HepG2 (cell line): ENCODE data around the gene SLC38A3. TPM values are rescaled to one million over a fixed set of nuclear protein-coding genes. Genes with fewer than 3 reads are reported as not detected.

Experiments
- ATAC-seq: fragments of 200-7000 bp; cut with Tn5 transposase; 3 replicates; pipeline ENCODE4 v1.9.1; 2020; ENCODE audit warnings: mild to moderate bottlenecking, moderate library complexity
- BruUV-seq: library from RNA; stranded (reverse); fragments of 400-500 nt; replicated peaks from 2 replicates; lab custom pipeline; 2021; lab: Mats Ljungman, UMichigan
- CTCF ChIA-PET: fragments of 300-600 bp; formaldehyde crosslinking; extraction: SDS; loops from one replicate; lab custom pipeline; 2021; ENCODE audit warnings: low total read pairs, inconsistent platforms, low intra/inter-chr PET ratio; lab: Yijun Ruan, JAX
- POLR2A ChIA-PET: fragments of 350-600 bp; sonication (Branson Sonifier 250); formaldehyde crosslinking; loops from one replicate; lab custom pipeline; 2020; ENCODE audit warnings: antibody characterized with exemption, inconsistent platforms; lab: Yijun Ruan, JAX
- DNase-seq: peaks from one replicate; pipeline ENCODE4 v3.0.0-alpha.2; 2015; ENCODE audit warnings: low spot score
- FAIRE-seq: peaks from 3 replicates; lab custom pipeline; 2011; peaks lifted over from hg19 to GRCh38; lab: Jason Lieb, UNC
- H2AFZ ChIP-seq: one replicate; pipeline ENCODE4 v1.6.1; 2011; ENCODE audit warnings: low read length, inconsistent platforms
- H3K27ac ChIP-seq: fragments of 300-600 bp; 3 replicates; pipeline ENCODE4 v1.8.0; 2011; ENCODE audit warnings: mixed run types, mild to moderate bottlenecking, mixed read lengths, low read length, inconsistent platforms; ENCODE audit not compliant: insufficient read depth; ENCODE audit errors: extremely low read length
- H3K27me3 ChIP-seq, 2 experiments: fragments of 200-600 bp in 1 of 2; 2 replicates in 1 of 2; 3 replicates in 1 of 2; pipeline versions ENCODE4 v1.6.0 to v1.8.0; 2011; ENCODE audit warnings: low read length in 2 of 2, mild to moderate bottlenecking in 2 of 2, moderate library complexity in 2 of 2, inconsistent platforms in 1 of 2; ENCODE audit not compliant: insufficient read depth in 2 of 2, control insufficient read depth in 1 of 2
- H3K36me3 ChIP-seq, 2 experiments: fragments of 200-600 bp in 1 of 2; replicated peaks in 1 of 2; 2 replicates in 1 of 2; 3 replicates in 1 of 2; pipeline versions ENCODE4 v1.5.1 to v1.8.0; 2011; ENCODE audit warnings: low read length in 2 of 2, inconsistent platforms in 1 of 2; ENCODE audit not compliant: insufficient read depth in 2 of 2, control insufficient read depth in 1 of 2
- H3K4me1 ChIP-seq: 2 replicates; pipeline ENCODE4 v1.5.1; 2012; ENCODE audit warnings: low read length, inconsistent platforms; ENCODE audit not compliant: insufficient read depth
- H3K4me2 ChIP-seq: 2 replicates; pipeline ENCODE4 v1.6.0; 2011; ENCODE audit warnings: low read depth, low read length, inconsistent platforms
- H3K4me3 ChIP-seq, 3 experiments: fragments of 200-600 bp in 1 of 3; sonication (generic), shearing (Covaris generic) in 1 of 3; replicated peaks in 1 of 3; 2 replicates each; pipeline ENCODE4 v1.5.1; 2011 to 2016; ENCODE audit warnings: low read length in 3 of 3, inconsistent platforms in 2 of 3, low read depth in 2 of 3, mild to moderate bottlenecking in 2 of 3, control low read depth in 1 of 3, mixed read lengths in 1 of 3; ENCODE audit not compliant: insufficient read depth in 1 of 3
- H3K79me2 ChIP-seq: one replicate; pipeline ENCODE4 v1.6.1; 2011; ENCODE audit warnings: low read length, inconsistent platforms; ENCODE audit not compliant: insufficient read depth
- H3K9ac ChIP-seq: 2 replicates; pipeline ENCODE4 v1.6.0; 2011; ENCODE audit warnings: mild to moderate bottlenecking, low read depth, low read length, inconsistent platforms; ENCODE audit not compliant: insufficient read depth
- H3K9me3 ChIP-seq: 2 replicates; pipeline ENCODE4 v1.5.1; 2012; ENCODE audit warnings: mild to moderate bottlenecking, low read length
- H4K20me1 ChIP-seq: 2 replicates; pipeline ENCODE4 v1.6.0; 2011; ENCODE audit warnings: inconsistent platforms, mild to moderate bottlenecking, low read length, moderate library complexity; ENCODE audit not compliant: insufficient read depth
- DZIP1 ChIP-seq: sonication (generic); formaldehyde crosslinking; IDR thresholded peaks from 2 replicates; pipeline ENCODE4 v1.5.0; 2020; ENCODE audit warnings: mild to moderate bottlenecking, missing genetic modification reagents
- HNF4A ChIP-seq: sonication (generic); formaldehyde crosslinking; IDR thresholded peaks from 2 replicates; pipeline ENCODE4 v1.4.0; 2020; ENCODE audit warnings: missing genetic modification reagents
- ISL2 ChIP-seq: sonication (generic); formaldehyde crosslinking; IDR thresholded peaks from 2 replicates; pipeline ENCODE4 v1.5.0; 2020; ENCODE audit warnings: missing genetic modification reagents
- JUN ChIP-seq: sonication (generic); formaldehyde crosslinking; IDR thresholded peaks from 2 replicates; pipeline ENCODE4 v1.4.0; 2020; ENCODE audit warnings: mild to moderate bottlenecking, missing genetic modification reagents
- PHF21A ChIP-seq: sonication (generic); formaldehyde crosslinking; IDR thresholded peaks from 2 replicates; pipeline ENCODE4 v1.5.0; 2020; ENCODE audit warnings: mild to moderate bottlenecking, missing genetic modification reagents
- TEAD3 ChIP-seq: optimal IDR thresholded peaks from 2 replicates; pipeline ENCODE3; 2016; ENCODE audit warnings: borderline replicate concordance
- ZBTB49 ChIP-seq: sonication (generic); formaldehyde crosslinking; IDR thresholded peaks from 2 replicates; pipeline ENCODE4 v1.4.0; 2020; ENCODE audit warnings: missing genetic modification reagents, borderline replicate concordance
- ZNF230 ChIP-seq: sonication (generic); formaldehyde crosslinking; IDR thresholded peaks from 2 replicates; pipeline ENCODE4 v1.4.0; 2020; ENCODE audit warnings: mild to moderate bottlenecking, missing genetic modification reagents
- ZNF670 ChIP-seq: sonication (generic); formaldehyde crosslinking; IDR thresholded peaks from 2 replicates; pipeline ENCODE4 v1.8.0; 2022; ENCODE audit warnings: mild to moderate bottlenecking, missing genetic modification reagents, borderline replicate concordance
- ZNF672 ChIP-seq: sonication (generic); formaldehyde crosslinking; IDR thresholded peaks from 2 replicates; pipeline ENCODE4 v1.8.1; 2022; ENCODE audit warnings: missing genetic modification reagents
- ZNF841 ChIP-seq: sonication (generic); formaldehyde crosslinking; IDR thresholded peaks from 2 replicates; pipeline ENCODE4 v1.8.1; 2023; ENCODE audit warnings: missing genetic modification reagents, borderline replicate concordance
- ZNF879 ChIP-seq: sonication (generic); formaldehyde crosslinking; IDR thresholded peaks from 2 replicates; pipeline ENCODE4 v1.8.1; 2023; ENCODE audit warnings: missing genetic modification reagents
- WGBS: methylation state at CpG from one replicate; pipeline ENCODE4 v1.1.6; 2017; ENCODE audit warnings: low lambda C conversion rate; 5-methylcytosine and 5-hydroxymethylcytosine counted together
- in situ Hi-C: cut with HindIII; loops from 2 replicates; pipeline ENCODE4 v1.10.0; 2017; ENCODE audit warnings: low pct_unique_long_range_greater_than_20kb; ENCODE audit not compliant: extremely low pct_ligation_motif_present
- intact Hi-C: fragments of 100-400 bp; cut with micrococcal nuclease; formaldehyde crosslinking; loops from one replicate; pipeline ENCODE4 v1.10.0; 2022; ENCODE audit not compliant: unreplicated experiment
- polyA plus RNA-seq, 8 experiments: library from polyadenylated mRNA; depleted of rRNA in 3 of 8; stranded (reverse) in 7 of 8; unstranded in 1 of 8; fragments of >200 nt; fragmentation: Illumina TruSeq in 4 of 8; extraction: Trizol in 4 of 8; gene quantifications; 2 replicates each; pipeline versions ENCODE4 v1.2.1 to v1.2.3, GENCODE V29; 2011 to 2016; ENCODE audit warnings: low read depth in 4 of 8, missing spikeins in 1 of 8, mixed read lengths in 1 of 8; ENCODE audit not compliant: insufficient read depth in 1 of 8
- total RNA-seq, 5 experiments: library from RNA; depleted of rRNA; stranded (reverse); fragments of >200 nt; fragmentation: Illumina TruSeq; extraction: Trizol; gene quantifications; 2 replicates each; pipeline ENCODE4 v1.2.3, GENCODE V29; 2016; ENCODE audit warnings: low read depth in 1 of 5
- TF ChIP-seq, protein P1 (sequence below): sonication (generic); formaldehyde crosslinking; IDR thresholded peaks from 2 replicates; pipeline ENCODE4 v1.4.0; 2020; ENCODE audit warnings: mild to moderate bottlenecking, missing genetic modification reagents
- TF ChIP-seq, protein P2 (sequence below): sonication (generic); formaldehyde crosslinking; IDR thresholded peaks from 2 replicates; pipeline ENCODE4 v1.4.0; 2020; ENCODE audit warnings: low read depth, mild to moderate bottlenecking, missing genetic modification reagents

Gene SLC38A3
- total and polyA plus RNA-seq, 2 of the 13 experiments (the other 11 are each of a cell fraction or from before 2014, with no cell fraction given): 29.8 to 164 TPM

DNA sequence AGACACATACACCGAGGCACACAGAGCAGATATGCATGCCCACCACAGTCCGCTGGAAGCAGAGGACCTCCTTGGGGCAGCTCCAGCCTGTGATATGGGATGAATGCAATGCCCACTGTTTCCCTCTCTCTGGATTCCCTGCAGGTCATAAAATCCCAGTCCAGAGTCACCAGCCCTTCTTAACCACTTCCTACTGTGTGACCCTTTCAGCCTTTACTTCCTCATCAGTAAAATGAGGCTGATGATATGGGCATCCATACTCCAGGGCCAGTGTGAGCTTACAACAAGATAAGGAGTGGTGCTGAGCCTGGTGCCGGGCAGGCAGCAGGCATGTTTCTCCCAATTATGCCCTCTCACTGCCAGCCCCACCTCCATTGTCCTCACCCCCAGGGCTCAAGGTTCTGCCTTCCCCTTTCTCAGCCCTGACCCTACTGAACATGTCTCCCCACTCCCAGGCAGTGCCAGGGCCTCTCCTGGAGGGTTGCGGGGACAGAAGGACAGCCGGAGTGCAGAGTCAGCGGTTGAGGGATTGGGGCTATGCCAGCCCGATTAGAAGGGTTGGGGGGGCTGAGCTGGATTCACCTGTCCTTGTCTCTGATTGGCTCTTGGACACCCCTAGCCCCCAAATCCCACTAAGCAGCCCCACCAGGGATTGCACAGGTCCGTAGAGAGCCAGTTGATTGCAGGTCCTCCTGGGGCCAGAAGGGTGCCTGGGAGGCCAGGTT lies 14.0 kb upstream of the SLC38A3 start, which contains the start of gene GNAT1 (continued):
- TF ChIP-seq ZBTB49 (CRISPR knock-in tag): no peak
- TF ChIP-seq ISL2 (CRISPR knock-in tag): no peak

GRCh38 chr3:50192124-50192523 lies 12.9 kb upstream of the SLC38A3 start:
- Histone ChIP-seq H3K9ac (no peak overlapping the region), H3K4me2 (no peak overlapping the region), H4K20me1 (peaks cover 4% of the 10 kb centered on the region), H3K27ac (no peak overlapping the region), H3K4me1 (peaks cover 50% of the 10 kb centered on the region), H3K36me3 (peaks cover 0 to 1% of the 10 kb centered on the region in 2 experiments; a peak in 1 of 5 replicates), H3K4me3 (no peak overlapping the region), H2AFZ (no peak overlapping the region), H3K9me3 (no peaks in the 10 kb centered on the region), H3K27me3 (no peaks in the 10 kb centered on the region), H3K79me2 (no peaks in the 10 kb centered on the region)
- intact Hi-C loops (loop anchor here (1.0 to 5.0 kb wide), 2 partner anchors 34 to 80 kb away; no protein-coding TSS in a partner anchor), in situ Hi-C loops (loop anchor here (5.0 to 10.0 kb wide), 2 partner anchors 35 to 83 kb away; partner anchors contain the start of gene LSMEM2)
- no peak for DNase-seq
- no peak for ATAC-seq
- no TSS peak for BruUV-seq
- WGBS: 75% methylated on average over 4 of the region's 8 CpGs
- ChIA-PET POLR2A (interaction anchor here (1.1 to 3.2 kb wide), 3 partner anchors 18 to 42 kb away, joined by 3 to 14 read pairs (median 6); no protein-coding TSS in a partner anchor), CTCF (interaction anchor here (0.6 to 4.8 kb wide), 6 partner anchors 20 to 71 kb away, joined by 3 to 265 read pairs (median 8); no protein-coding TSS in a partner anchor)
- no peak for FAIRE-seq
- TF ChIP-seq HNF4A (CRISPR knock-in tag) (no peak), JUN (CRISPR knock-in tag) (no peak), PHF21A (no peak), TEAD3 (no peak), ZNF670 (CRISPR knock-in tag) (no peak), ZNF672 (CRISPR knock-in tag) (no peak), ZNF230 (CRISPR knock-in tag) (no peak), ZNF879 (no peak), DZIP1 (CRISPR knock-in tag) (0 out of 2 replicates have a peak, but pooled peaks have one; percentile 54), ZNF841 (no peak)
- TF ChIP-seq, protein P1, sequence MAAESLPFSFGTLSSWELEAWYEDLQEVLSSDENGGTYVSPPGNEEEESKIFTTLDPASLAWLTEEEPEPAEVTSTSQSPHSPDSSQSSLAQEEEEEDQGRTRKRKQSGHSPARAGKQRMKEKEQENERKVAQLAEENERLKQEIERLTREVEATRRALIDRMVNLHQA (CRISPR knock-in tag): no peak
- TF ChIP-seq, protein P2, sequence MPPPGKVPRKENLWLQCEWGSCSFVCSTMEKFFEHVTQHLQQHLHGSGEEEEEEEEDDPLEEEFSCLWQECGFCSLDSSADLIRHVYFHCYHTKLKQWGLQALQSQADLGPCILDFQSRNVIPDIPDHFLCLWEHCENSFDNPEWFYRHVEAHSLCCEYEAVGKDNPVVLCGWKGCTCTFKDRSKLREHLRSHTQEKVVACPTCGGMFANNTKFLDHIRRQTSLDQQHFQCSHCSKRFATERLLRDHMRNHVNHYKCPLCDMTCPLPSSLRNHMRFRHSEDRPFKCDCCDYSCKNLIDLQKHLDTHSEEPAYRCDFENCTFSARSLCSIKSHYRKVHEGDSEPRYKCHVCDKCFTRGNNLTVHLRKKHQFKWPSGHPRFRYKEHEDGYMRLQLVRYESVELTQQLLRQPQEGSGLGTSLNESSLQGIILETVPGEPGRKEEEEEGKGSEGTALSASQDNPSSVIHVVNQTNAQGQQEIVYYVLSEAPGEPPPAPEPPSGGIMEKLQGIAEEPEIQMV (CRISPR knock-in tag): no peak
